Endothelial cell of umbilical vein (primary cell): ENCODE results near the gene TNFRSF19. TPM values are rescaled to one million over a fixed set of nuclear protein-coding genes. Genes with fewer than 3 reads are reported as not detected.

ENCODE experiments used
- BruUV-seq: library from RNA; stranded (reverse); fragments of 400-500 nt; replicated peaks from 2 replicates; lab custom pipeline; 2021; lab: Mats Ljungman, UMichigan
- CTCF ChIA-PET: fragments of 300-600, 350-600 bp; sonication (Branson Sonifier 250); formaldehyde crosslinking; loops from one replicate; lab custom pipeline; 2021; ENCODE audit warnings: antibody characterized with exemption, inconsistent platforms; lab: Charles Lee
- POLR2A ChIA-PET: fragments of 300-600, 350-600 bp; sonication (Branson Sonifier 250); formaldehyde crosslinking; loops from one replicate; lab custom pipeline; 2021; ENCODE audit warnings: antibody characterized with exemption, inconsistent platforms; lab: Charles Lee
- DNase-seq: peaks from one replicate; pipeline ENCODE4 v3.0.0-alpha.2; 2011; ENCODE audit warnings: low read depth, low spot score
- FAIRE-seq: peaks from 2 replicates; lab custom pipeline; 2011; peaks lifted over from hg19 to GRCh38; lab: Jason Lieb, UNC
- H2AFZ ChIP-seq: 2 replicates; pipeline ENCODE4 v1.6.0; 2012; ENCODE audit warnings: low read depth, low read length, control low read depth, inconsistent platforms
- H3K27ac ChIP-seq: 2 replicates; pipeline ENCODE4 v1.5.1; 2011; ENCODE audit warnings: low read depth, mild to moderate bottlenecking, control low read depth, low read length, moderate library complexity; ENCODE audit not compliant: insufficient read depth
- H3K27me3 ChIP-seq, 2 experiments: 2 replicates each; pipeline versions ENCODE4 v1.6.0 to v1.6.1; 2011; ENCODE audit warnings: low read length in 2 of 2, mixed read lengths in 1 of 2; ENCODE audit not compliant: control insufficient read depth in 2 of 2, insufficient read depth in 2 of 2
- H3K36me3 ChIP-seq, 2 experiments: 2 replicates in 1 of 2; 3 replicates in 1 of 2; pipeline ENCODE4 v1.5.1; 2011; ENCODE audit warnings: low read length in 2 of 2, mild to moderate bottlenecking in 1 of 2, moderate library complexity in 1 of 2; ENCODE audit not compliant: control insufficient read depth in 2 of 2, insufficient read depth in 2 of 2; ENCODE audit errors: extremely low read depth in 1 of 2
- H3K4me1 ChIP-seq: 3 replicates; pipeline ENCODE4 v1.5.1; 2011; ENCODE audit warnings: mild to moderate bottlenecking, low read length; ENCODE audit not compliant: control insufficient read depth, insufficient read depth; ENCODE audit errors: extremely low read depth
- H3K4me2 ChIP-seq: 2 replicates; pipeline ENCODE4 v1.6.1; 2011; ENCODE audit warnings: low read length, control low read depth, mixed read lengths; ENCODE audit not compliant: insufficient read depth
- H3K4me3 ChIP-seq, 3 experiments: fragments of 200-600 bp in 1 of 3; sonication (generic), shearing (Covaris generic) in 1 of 3; replicated peaks in 1 of 3; 2 replicates each; pipeline ENCODE4 v1.5.1; 2011 to 2016; ENCODE audit warnings: control low read depth in 3 of 3, low read length in 3 of 3, mild to moderate bottlenecking in 2 of 3, inconsistent platforms in 1 of 3, low read depth in 1 of 3, moderate library complexity in 1 of 3; ENCODE audit not compliant: insufficient read depth in 1 of 3
- H3K79me2 ChIP-seq: 2 replicates; pipeline ENCODE4 v1.6.0; 2012; ENCODE audit warnings: low read length, inconsistent platforms; ENCODE audit not compliant: control insufficient read depth, insufficient read depth
- H3K9ac ChIP-seq: replicated peaks from 2 replicates; pipeline ENCODE3; 2011; ENCODE audit warnings: low read length, control low read depth; ENCODE audit not compliant: insufficient read depth; ENCODE audit errors: extremely low read depth
- H3K9me1 ChIP-seq: replicated peaks from 3 replicates; pipeline ENCODE4 v1.6.0; 2011; ENCODE audit warnings: mild to moderate bottlenecking, low read length; ENCODE audit not compliant: control insufficient read depth, insufficient read depth; ENCODE audit errors: extremely low read depth
- H3K9me3 ChIP-seq: replicated peaks from 2 replicates; pipeline ENCODE4 v1.5.1; 2012; ENCODE audit warnings: low read length, inconsistent platforms; ENCODE audit not compliant: control insufficient read depth, insufficient read depth
- H4K20me1 ChIP-seq: replicated peaks from 2 replicates; pipeline ENCODE3; 2011; ENCODE audit warnings: mild to moderate bottlenecking, low read length; ENCODE audit not compliant: control insufficient read depth, insufficient read depth; ENCODE audit errors: extremely low read depth
- CTCF ChIP-seq, 2 donors: IDR thresholded peaks; 1 replicate in 1 of 2; 2 replicates in 1 of 2; pipeline ENCODE4 v1.5.1; 2011; ENCODE audit warnings: low read length in 2 of 2, mild to moderate bottlenecking in 2 of 2, moderate library complexity in 2 of 2, control low read depth in 1 of 2, inconsistent platforms in 1 of 2, low read depth in 1 of 2; ENCODE audit not compliant: insufficient read depth in 1 of 2; ENCODE audit errors: extremely low read depth in 1 of 2
- EZH2 ChIP-seq: IDR thresholded peaks from 2 replicates; pipeline ENCODE4 v1.6.1; 2012; ENCODE audit warnings: borderline replicate concordance, low read depth, mild to moderate bottlenecking, moderate library complexity, low read length, inconsistent platforms; ENCODE audit not compliant: severe bottlenecking
- FOS ChIP-seq: IDR thresholded peaks from 2 replicates; pipeline ENCODE4 v1.6.1; 2011; ENCODE audit warnings: mild to moderate bottlenecking, low read length, moderate library complexity, borderline replicate concordance; ENCODE audit not compliant: insufficient read depth
- GATA2 ChIP-seq: IDR thresholded peaks from 2 replicates; pipeline ENCODE4 v1.7.0; 2011; ENCODE audit warnings: low read depth, mild to moderate bottlenecking, moderate library complexity, mixed read lengths, low read length; ENCODE audit not compliant: insufficient read length, insufficient read depth
- JUN ChIP-seq: IDR thresholded peaks from 2 replicates; pipeline ENCODE4 v1.6.1; 2011; ENCODE audit warnings: borderline replicate concordance, low read depth; ENCODE audit not compliant: insufficient read length, insufficient read depth
- MAX ChIP-seq: IDR thresholded peaks from 2 replicates; pipeline ENCODE4 v1.6.1; 2011; ENCODE audit not compliant: insufficient read depth, insufficient read length
- MYC ChIP-seq: IDR thresholded peaks from one replicate; pipeline ENCODE4 v1.6.1; 2011; ENCODE audit warnings: mild to moderate bottlenecking, low read depth, low read length
- POLR2A ChIP-seq: IDR thresholded peaks from 2 replicates; pipeline ENCODE4 v1.6.1; 2012; ENCODE audit warnings: low read depth, mild to moderate bottlenecking, control low read depth, low read length
- POLR2AphosphoS5 ChIP-seq: IDR thresholded peaks from 2 replicates; pipeline ENCODE4 v1.6.1; 2012; ENCODE audit warnings: low read depth, mild to moderate bottlenecking, control low read depth, low read length, moderate library complexity; ENCODE audit not compliant: insufficient read depth
- dilution Hi-C: fragments of 300-500 bp; cut with MboI; formaldehyde crosslinking; loops from one replicate; pipeline ENCODE4 v1.15.0; 2019; ENCODE audit warnings: low sequenced_read_pairs; ENCODE audit not compliant: extremely low pct_ligation_motif_present
- intact Hi-C: fragments of 100-400 bp; cut with micrococcal nuclease; formaldehyde crosslinking; loops from one replicate; pipeline ENCODE4 v1.10.0; 2022
- polyA plus RNA-seq, 4 experiments: library from polyadenylated mRNA; depleted of rRNA in 3 of 4; stranded (reverse) in 3 of 4; unstranded in 1 of 4; fragments of >200 nt; gene quantifications; 2 replicates each; pipeline versions ENCODE4 v1.2.1 to v1.2.3, GENCODE V29; 2011 to 2012; ENCODE audit warnings: missing spikeins in 1 of 4
- total RNA-seq: library from RNA; stranded (reverse); gene quantifications from 2 replicates; pipeline ENCODE4 v1.2.3, GENCODE V29; 2021

Gene TNFRSF19
- total and polyA plus RNA-seq, 2 donors (not counting 3 experiments of a cell fraction or from before 2014, with no cell fraction given): 0.23 to 0.29 TPM

- intact Hi-C loops: no loop called here
- Histone ChIP-seq H3K27me3 (peaks cover 0 to 4% of the 10 kb centered on the region in 2 experiments), H3K9ac (no peak overlapping the region), H3K9me3 (no peaks in the 10 kb centered on the region), H4K20me1 (no peaks in the 10 kb centered on the region), H3K36me3 (no peaks in the 10 kb centered on the region), H3K4me1 (peaks cover 3% of the 10 kb centered on the region), H3K79me2 (no peaks in the 10 kb centered on the region), H3K27ac (no peak overlapping the region), H3K4me3 (no peak overlapping the region), H3K4me2 (no peak overlapping the region), H2AFZ (no peak overlapping the region), H3K9me1 (no peaks in the 10 kb centered on the region)
- TF ChIP-seq MAX (no peak), POLR2AphosphoS5 (no peak), GATA2 (no peak), EZH2 (no peak), JUN (no peak)
- no TSS peak for BruUV-seq
- ChIA-PET POLR2A (no interaction called here), CTCF (no interaction called here)
- dilution Hi-C loops: no loop called here
- DNase-seq: no peak
- FAIRE-seq: no peak
These were observed 28.2 kb downstream of the TNFRSF19 start for GRCh38 chr13:23598369-23598768.

GRCh38 chr13:23599083-23599925, 29.1 kb downstream of the TNFRSF19 start:
- Histone ChIP-seq H3K36me3 (no peaks in the 10 kb centered on the region), H3K79me2 (no peaks in the 10 kb centered on the region), H4K20me1 (no peaks in the 10 kb centered on the region), H3K4me1 (peaks cover 3% of the 10 kb centered on the region), H3K27me3 (peaks cover 0 to 4% of the 10 kb centered on the region in 2 experiments), H3K9me1 (no peaks in the 10 kb centered on the region), H3K27ac (no peak overlapping the region), H3K4me2 (no peak overlapping the region), H3K4me3 (no peak overlapping the region), H3K9me3 (no peaks in the 10 kb centered on the region), H3K9ac (no peak overlapping the region), H2AFZ (no peak overlapping the region)
- no peak for FAIRE-seq
- no peak for DNase-seq
- no TSS peak for BruUV-seq
- intact Hi-C loops (no loop called here), dilution Hi-C loops (no loop called here)
- TF ChIP-seq EZH2 (no peak), POLR2A (no peak), MYC (no peak), GATA2 (no peak), MAX (no peak), POLR2AphosphoS5 (no peak), FOS (no peak), CTCF (IDR thresholded peaks at IDR 0.05; ENCODE audit: extremely low read depth in 1 of 2, insufficient read depth in 1 of 2, low read depth in 1 of 2, low read length in 2 of 2) (no peak), JUN (no peak)
- ChIA-PET POLR2A (no interaction called here), CTCF (no interaction called here)
